Measurements from ENCODE around the gene ACVRL1. TPM values are rescaled to one million over a fixed set of nuclear protein-coding genes. Genes with fewer than 3 reads are reported as not detected.

The ACVRL1 gene
- total and polyA plus RNA-seq, 7 donors, result 12.5 to 113 (median 64.0) TPM

DNA sequence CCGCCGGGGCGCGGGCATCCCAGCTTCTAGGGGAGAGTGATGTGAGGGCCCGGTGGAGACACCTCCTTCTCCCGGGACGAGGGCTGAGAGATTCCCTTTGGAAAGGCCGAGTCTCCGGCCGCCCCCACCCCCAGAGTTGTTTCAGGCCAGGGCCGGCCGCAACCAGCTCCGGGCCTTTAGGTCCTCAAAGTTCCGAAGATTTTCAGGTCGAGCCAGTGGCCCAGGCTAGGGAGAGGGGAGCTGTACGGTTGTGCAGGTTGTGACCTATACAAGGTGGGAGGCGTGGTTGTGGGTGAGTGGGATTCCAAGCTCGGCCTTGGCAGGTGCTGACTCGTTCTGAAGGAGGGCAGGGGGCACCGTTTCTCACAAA, 37.8 kb upstream of the ACVRL1 start:
- Histone ChIP-seq H3K36me3 (no peaks in the 10 kb centered on the region), H3K27me3 (peaks cover 19 to 61% (median 33%) of the 10 kb centered on the region in 3 donors), H3K4me1 (peaks cover 0 to 17% (median 16%) of the 10 kb centered on the region in 4 donors), H3K27ac (no peak overlapping the region), H3K4me3 (peak overlapping the region in 3 of 4 donors; percentile 40 to 43 (median 43)), H3K9me3 (no peaks in the 10 kb centered on the region)
- WGBS, 2 donors, result 40 to 51% methylated on average over 20 of the region's 20 CpGs
- TF ChIP-seq POLR2A (IDR thresholded peaks at IDR 0.05), result no peak
- TF ChIP-seq EP300 (IDR thresholded peaks at IDR 0.05), result no peak
- DNase-seq, result no peak
- intact Hi-C loops (cut with DNase I), result no loop called here

DNA sequence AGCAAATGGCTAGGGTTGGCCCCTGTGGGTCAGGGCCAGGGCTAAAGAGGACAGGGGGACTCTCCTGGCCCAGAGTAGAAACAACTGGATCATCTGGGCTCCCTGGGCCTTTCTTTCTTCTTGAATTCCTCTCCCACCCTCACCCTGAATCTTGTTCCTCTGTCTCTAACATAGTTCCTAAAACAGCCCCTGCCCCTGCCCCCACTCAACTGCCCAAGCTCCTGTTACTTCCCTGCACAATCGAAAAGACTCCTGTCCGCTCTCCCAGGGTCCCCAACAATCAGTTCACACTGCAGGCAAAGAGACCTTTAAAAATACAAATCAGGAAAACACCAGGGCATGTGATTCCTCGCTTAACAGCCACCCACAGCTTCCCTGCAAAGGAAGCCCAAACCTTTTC, 37.4 kb upstream of the ACVRL1 start:
- H3K9me3 ChIP-seq, result no peaks in the 10 kb centered on the region
- no peaks in the 10 kb centered on the region for H3K36me3 ChIP-seq
- intact Hi-C loops (cut with DNase I), result no loop called here
- peaks cover 16 to 57% (median 32%) of the 10 kb centered on the region in 3 donors for H3K27me3 ChIP-seq
- DNase-seq, result no peak
- H3K4me3 ChIP-seq, result no peak overlapping the region
- TF ChIP-seq POLR2A (IDR thresholded peaks at IDR 0.05), result no peak
- TF ChIP-seq, protein P1, sequence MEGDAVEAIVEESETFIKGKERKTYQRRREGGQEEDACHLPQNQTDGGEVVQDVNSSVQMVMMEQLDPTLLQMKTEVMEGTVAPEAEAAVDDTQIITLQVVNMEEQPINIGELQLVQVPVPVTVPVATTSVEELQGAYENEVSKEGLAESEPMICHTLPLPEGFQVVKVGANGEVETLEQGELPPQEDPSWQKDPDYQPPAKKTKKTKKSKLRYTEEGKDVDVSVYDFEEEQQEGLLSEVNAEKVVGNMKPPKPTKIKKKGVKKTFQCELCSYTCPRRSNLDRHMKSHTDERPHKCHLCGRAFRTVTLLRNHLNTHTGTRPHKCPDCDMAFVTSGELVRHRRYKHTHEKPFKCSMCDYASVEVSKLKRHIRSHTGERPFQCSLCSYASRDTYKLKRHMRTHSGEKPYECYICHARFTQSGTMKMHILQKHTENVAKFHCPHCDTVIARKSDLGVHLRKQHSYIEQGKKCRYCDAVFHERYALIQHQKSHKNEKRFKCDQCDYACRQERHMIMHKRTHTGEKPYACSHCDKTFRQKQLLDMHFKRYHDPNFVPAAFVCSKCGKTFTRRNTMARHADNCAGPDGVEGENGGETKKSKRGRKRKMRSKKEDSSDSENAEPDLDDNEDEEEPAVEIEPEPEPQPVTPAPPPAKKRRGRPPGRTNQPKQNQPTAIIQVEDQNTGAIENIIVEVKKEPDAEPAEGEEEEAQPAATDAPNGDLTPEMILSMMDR (IDR thresholded peaks at IDR 0.05), result no peak
- no peak for TF ChIP-seq EP300 (IDR thresholded peaks at IDR 0.05)
- no peak for TF ChIP-seq POLR2AphosphoS5 (IDR thresholded peaks at IDR 0.05)
- H3K27ac ChIP-seq, result no peak overlapping the region
- WGBS, 2 donors, result 54 to 84% methylated on average over 3 of the region's 3 CpGs
- H3K4me1 ChIP-seq, result peaks cover 0 to 13% (median 12%) of the 10 kb centered on the region in 4 donors

DNA sequence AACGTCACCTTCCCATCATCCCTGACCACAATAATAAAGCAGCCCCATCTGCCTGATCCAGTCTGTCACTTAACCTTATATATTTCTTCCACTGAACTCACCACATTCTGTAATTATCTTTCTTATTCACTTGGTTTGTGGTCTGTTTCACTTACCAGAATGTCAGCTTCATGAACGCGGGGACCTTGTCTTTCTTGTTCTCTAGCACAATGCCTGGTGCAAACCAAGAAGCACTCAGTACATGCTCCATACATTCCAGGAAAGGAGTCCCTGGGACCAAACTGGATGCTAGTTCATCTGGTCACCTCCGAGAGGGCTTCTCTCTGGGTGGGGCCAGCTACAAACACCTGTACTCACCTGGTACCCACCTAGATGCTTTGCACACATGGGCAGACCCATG, 36.8 kb upstream of the ACVRL1 start:
- intact Hi-C loops (cut with DNase I), result no loop called here
- Histone ChIP-seq H3K27me3 (peaks cover 16 to 51% (median 29%) of the 10 kb centered on the region in 3 donors), H3K4me3 (no peak overlapping the region), H3K4me1 (peaks cover 0 to 11% (median 11%) of the 10 kb centered on the region in 4 donors), H3K36me3 (no peaks in the 10 kb centered on the region), H3K27ac (no peak overlapping the region), H3K9me3 (no peaks in the 10 kb centered on the region)
- WGBS, 2 donors, result 61 to 73% methylated on average over 4 of the region's 4 CpGs
- DNase-seq, result no peak
- TF ChIP-seq, protein P1 (IDR thresholded peaks at IDR 0.05), result no peak
- TF ChIP-seq POLR2AphosphoS5 (IDR thresholded peaks at IDR 0.05) (no peak), POLR2A (IDR thresholded peaks at IDR 0.05) (no peak), EP300 (IDR thresholded peaks at IDR 0.05) (no peak)

DNA sequence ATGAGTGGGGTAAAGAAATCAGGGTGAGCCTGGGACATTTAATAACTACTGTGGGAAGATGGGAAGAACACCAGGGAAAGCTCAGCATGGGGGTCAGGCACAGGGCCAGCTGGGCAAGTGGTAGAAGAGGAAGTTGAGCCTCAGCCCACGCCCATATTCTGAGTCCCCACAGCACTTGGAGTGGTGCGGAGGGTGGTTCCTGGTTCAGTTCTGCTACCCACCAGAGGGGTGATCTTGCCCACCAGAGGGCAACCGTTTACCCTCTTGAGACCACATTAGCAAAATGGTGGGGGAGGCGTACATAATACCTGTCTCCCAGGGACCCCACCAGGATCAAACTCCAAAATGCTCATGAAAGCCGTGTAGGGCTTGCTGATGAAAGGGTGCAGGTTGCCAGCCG, 36.2 kb upstream of the ACVRL1 start:
- H3K36me3 ChIP-seq, result no peaks in the 10 kb centered on the region
- no peaks in the 10 kb centered on the region for H3K9me3 ChIP-seq
- no peak overlapping the region for H3K27ac ChIP-seq
- TF ChIP-seq, protein P1 (IDR thresholded peaks at IDR 0.05), result no peak
- TF ChIP-seq EP300 (IDR thresholded peaks at IDR 0.05) (no peak), POLR2A (IDR thresholded peaks at IDR 0.05) (no peak), POLR2AphosphoS5 (IDR thresholded peaks at IDR 0.05) (no peak)
- peaks cover 16 to 45% (median 25%) of the 10 kb centered on the region in 3 donors for H3K27me3 ChIP-seq
- WGBS, 2 donors, result 68 to 76% methylated on average over 6 of the region's 6 CpGs
- H3K4me3 ChIP-seq, result no peak overlapping the region
- intact Hi-C loops (cut with DNase I), result no loop called here
- no peak for DNase-seq
- peaks cover 0 to 11% (median 11%) of the 10 kb centered on the region in 4 donors for H3K4me1 ChIP-seq

DNA sequence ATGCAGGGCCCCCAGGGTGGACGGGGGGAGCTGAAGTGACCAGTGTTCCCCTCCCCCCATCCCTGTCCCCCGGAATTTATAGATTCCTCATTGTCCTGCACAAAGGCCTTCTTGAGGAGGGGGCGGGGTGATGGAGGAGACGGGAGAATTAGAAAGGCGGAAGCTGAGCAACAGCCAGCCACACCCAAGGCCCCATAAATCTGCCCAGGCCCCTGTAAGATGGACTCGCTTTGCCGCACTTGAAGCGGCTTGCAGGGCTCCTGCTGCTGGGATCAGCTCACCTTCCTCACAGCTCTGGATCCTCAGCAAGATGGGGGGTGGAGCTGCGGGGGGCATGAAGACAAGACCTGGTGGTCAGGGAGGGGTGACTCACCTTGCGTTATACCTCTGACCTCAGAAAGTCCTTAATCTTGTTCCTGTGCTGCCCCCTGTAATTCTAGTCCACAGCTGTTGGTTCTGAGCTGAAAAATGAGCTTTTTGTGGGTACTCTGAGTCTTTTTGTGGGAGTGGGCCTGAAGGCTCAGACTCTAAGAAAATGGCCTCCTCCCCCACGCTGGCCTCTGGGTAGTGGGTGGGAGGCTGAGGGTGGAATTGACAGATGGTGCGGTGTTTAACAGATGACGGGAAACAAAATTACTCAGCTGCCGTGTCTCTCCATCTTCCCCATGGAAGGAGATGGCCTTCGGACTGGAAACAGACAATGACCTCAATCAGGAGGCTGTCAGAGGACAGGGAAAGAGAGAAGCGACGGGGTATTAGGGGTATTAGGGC, 35.2 kb upstream of the ACVRL1 start:
- Histone ChIP-seq H3K27me3 (peaks cover 16 to 44% (median 25%) of the 10 kb centered on the region in 3 donors), H3K4me1 (peaks cover 0 to 11% (median 11%) of the 10 kb centered on the region in 4 donors), H3K36me3 (no peaks in the 10 kb centered on the region), H3K4me3 (no peak overlapping the region), H3K27ac (no peak overlapping the region), H3K9me3 (no peaks in the 10 kb centered on the region)
- no peak for DNase-seq
- WGBS, 2 donors, result 46 to 72% methylated on average over 17 of the region's 17 CpGs
- intact Hi-C loops (cut with DNase I), result no loop called here
- TF ChIP-seq POLR2A (IDR thresholded peaks at IDR 0.05) (no peak), EP300 (IDR thresholded peaks at IDR 0.05) (no peak), POLR2AphosphoS5 (IDR thresholded peaks at IDR 0.05) (no peak)
- TF ChIP-seq, protein P1 (IDR thresholded peaks at IDR 0.05), result no peak
